COLO829 (cell line): Measurements from ENCODE around the gene IGLL1.
"Not testable (repeated sequence)": the region's sequence is repeated elsewhere in the genome, so short reads cannot be mapped to it uniquely, and the experiment has no call there.

Experiments
- DNase-seq: peaks from one replicate; pipeline ENCODE4 v3.0.0; 2012; ENCODE audit warnings: low spot score

The IGLL1 gene

GRCh38 chr22:23562186-23562585, 17.9 kb downstream of the IGLL1 start:
- no peak for DNase-seq

GRCh38 chr22:23561025-23561510, 19.0 kb downstream of the IGLL1 start:
- DNase-seq, result not testable (repeated sequence)

- DNase-seq, result not testable (repeated sequence)
These were observed 19.9 kb downstream of the IGLL1 start for GRCh38 chr22:23560215-23560614.

GRCh38 chr22:23557467-23557866, 22.6 kb downstream of the IGLL1 start:
- no peak for DNase-seq

GRCh38 chr22:23557036-23557435, 23.1 kb downstream of the IGLL1 start:
- no peak for DNase-seq

- DNase-seq, result no peak
These were observed 24.0 kb downstream of the IGLL1 start for GRCh38 chr22:23556026-23556620.

- DNase-seq, result no peak
These were observed 25.0 kb downstream of the IGLL1 start for GRCh38 chr22:23555118-23555517.

- no peak for DNase-seq
These were observed 25.9 kb downstream of the IGLL1 start for GRCh38 chr22:23553924-23554870.

- no peak for DNase-seq
These were observed 26.7 kb downstream of the IGLL1 start for GRCh38 chr22:23553438-23553837.

- no peak for DNase-seq
These were observed 27.5 kb downstream of the IGLL1 start for GRCh38 chr22:23552573-23552972.

- DNase-seq, result no peak
These were observed 28.7 kb downstream of the IGLL1 start for GRCh38 chr22:23551385-23551784.

- no peak for DNase-seq
These were observed 29.9 kb downstream of the IGLL1 start for GRCh38 chr22:23550049-23550650.

- no peak for DNase-seq
These were observed 30.9 kb downstream of the IGLL1 start for GRCh38 chr22:23549198-23549595.

GRCh38 chr22:23548501-23549197, 31.4 kb downstream of the IGLL1 start:
- DNase-seq, result no peak

GRCh38 chr22:23547818-23548500, 32.1 kb downstream of the IGLL1 start:
- no peak for DNase-seq

- DNase-seq, result not testable (repeated sequence)
These were observed 32.7 kb downstream of the IGLL1 start for GRCh38 chr22:23547382-23547781.

- no peak for DNase-seq
These were observed 35.2 kb downstream of the IGLL1 start for GRCh38 chr22:23544852-23545251.

- not testable (repeated sequence) for DNase-seq
These were observed 36.5 kb downstream of the IGLL1 start for GRCh38 chr22:23543506-23544000.

GRCh38 chr22:23542933-23543332, 37.2 kb downstream of the IGLL1 start:
- DNase-seq, result no peak

- not testable (repeated sequence) for DNase-seq
These were observed 37.7 kb downstream of the IGLL1 start for GRCh38 chr22:23542391-23542790.

- not testable (repeated sequence) for DNase-seq
These were observed 38.2 kb downstream of the IGLL1 start for GRCh38 chr22:23541849-23542281.
